ENCODE results near the gene KIF26B. TPM values are rescaled to one million over a fixed set of nuclear protein-coding genes. Genes with fewer than 3 reads are reported as not detected.

The KIF26B gene
- polyA plus RNA-seq, 1 donor (not counting 4 experiments of a cell fraction or from before 2014, with no cell fraction given) = 0.58 TPM

DNA sequence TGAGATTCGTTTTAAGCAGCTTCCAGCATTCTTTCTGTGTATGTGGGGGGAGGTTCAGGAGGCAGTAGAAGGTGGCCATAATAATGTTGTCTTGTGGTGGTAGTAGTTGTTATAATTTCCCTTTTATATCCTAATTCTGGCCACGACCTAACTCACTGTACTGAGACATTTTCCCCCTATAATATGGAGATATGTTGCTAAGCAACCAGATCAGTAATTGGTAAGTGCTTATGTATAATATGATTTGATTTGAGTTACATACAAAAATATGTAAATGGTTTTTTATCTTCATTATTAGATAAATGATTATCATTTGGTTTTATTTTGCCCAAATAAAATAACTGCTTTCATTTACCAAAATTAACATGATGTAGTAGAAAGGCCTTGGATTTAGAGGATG lies 376.2 kb downstream of the KIF26B start:
- Histone ChIP-seq H3K27ac (ENCODE audit: control insufficient read depth, insufficient read depth, low read length) (no peak overlapping the region), H2AFZ (ENCODE audit: control insufficient read depth, low read length) (no peak overlapping the region), H3K9me1 (ENCODE audit: control insufficient read depth, extremely low read depth, insufficient read depth, low read length) (no peaks in the 10 kb centered on the region), H3K4me3 (ENCODE audit: control insufficient read depth in 2 of 3, extremely low read depth in 1 of 3, insufficient read depth in 2 of 3, low read depth in 1 of 3, low read length in 3 of 3) (no peak overlapping the region), H4K20me1 (ENCODE audit: control insufficient read depth, extremely low read depth, insufficient read depth, low read length) (no peaks in the 10 kb centered on the region), H3K27me3 (ENCODE audit: control insufficient read depth, extremely low read depth, insufficient read depth, low read length) (no peaks in the 10 kb centered on the region), H3K4me2 (ENCODE audit: control insufficient read depth, extremely low read depth, insufficient read depth, low read depth, low read length) (no peak overlapping the region), H3K79me2 (ENCODE audit: control insufficient read depth, insufficient read depth, low read length) (no peaks in the 10 kb centered on the region), H3K36me3 (ENCODE audit: control insufficient read depth in 2 of 2, extremely low read depth in 1 of 2, insufficient read depth in 2 of 2, low read length in 2 of 2) (no peaks in the 10 kb centered on the region), H3K4me1 (ENCODE audit: control insufficient read depth, extremely low read depth, insufficient read depth, low read length) (no peaks in the 10 kb centered on the region), H3K9ac (ENCODE audit: control insufficient read depth, extremely low read depth, insufficient read depth, low read length) (no peak overlapping the region), H3K9me3 (ENCODE audit: control insufficient read depth, low read depth, low read length) (no peaks in the 10 kb centered on the region)
- dilution Hi-C loops (cut with MboI; ENCODE audit: extremely low pct_ligation_motif_present, low sequenced_read_pairs) = no loop called here
- DNase-seq (ENCODE audit: low read depth, low spot score) (no peak), FAIRE-seq (no peak)
- TF ChIP-seq EZH2 (IDR thresholded peaks at IDR 0.05; ENCODE audit: low read length) = no peak
- TF ChIP-seq, protein P1, sequence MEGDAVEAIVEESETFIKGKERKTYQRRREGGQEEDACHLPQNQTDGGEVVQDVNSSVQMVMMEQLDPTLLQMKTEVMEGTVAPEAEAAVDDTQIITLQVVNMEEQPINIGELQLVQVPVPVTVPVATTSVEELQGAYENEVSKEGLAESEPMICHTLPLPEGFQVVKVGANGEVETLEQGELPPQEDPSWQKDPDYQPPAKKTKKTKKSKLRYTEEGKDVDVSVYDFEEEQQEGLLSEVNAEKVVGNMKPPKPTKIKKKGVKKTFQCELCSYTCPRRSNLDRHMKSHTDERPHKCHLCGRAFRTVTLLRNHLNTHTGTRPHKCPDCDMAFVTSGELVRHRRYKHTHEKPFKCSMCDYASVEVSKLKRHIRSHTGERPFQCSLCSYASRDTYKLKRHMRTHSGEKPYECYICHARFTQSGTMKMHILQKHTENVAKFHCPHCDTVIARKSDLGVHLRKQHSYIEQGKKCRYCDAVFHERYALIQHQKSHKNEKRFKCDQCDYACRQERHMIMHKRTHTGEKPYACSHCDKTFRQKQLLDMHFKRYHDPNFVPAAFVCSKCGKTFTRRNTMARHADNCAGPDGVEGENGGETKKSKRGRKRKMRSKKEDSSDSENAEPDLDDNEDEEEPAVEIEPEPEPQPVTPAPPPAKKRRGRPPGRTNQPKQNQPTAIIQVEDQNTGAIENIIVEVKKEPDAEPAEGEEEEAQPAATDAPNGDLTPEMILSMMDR (optimal IDR thresholded peaks at IDR 0.05 in 1 of 3, IDR thresholded peaks at IDR 0.05 in 1 of 3, conservative IDR thresholded peaks at IDR 0.05 in 1 of 3; ENCODE audit: extremely low read depth in 1 of 3, insufficient read depth in 2 of 3, low read length in 3 of 3) = no peak

DNA sequence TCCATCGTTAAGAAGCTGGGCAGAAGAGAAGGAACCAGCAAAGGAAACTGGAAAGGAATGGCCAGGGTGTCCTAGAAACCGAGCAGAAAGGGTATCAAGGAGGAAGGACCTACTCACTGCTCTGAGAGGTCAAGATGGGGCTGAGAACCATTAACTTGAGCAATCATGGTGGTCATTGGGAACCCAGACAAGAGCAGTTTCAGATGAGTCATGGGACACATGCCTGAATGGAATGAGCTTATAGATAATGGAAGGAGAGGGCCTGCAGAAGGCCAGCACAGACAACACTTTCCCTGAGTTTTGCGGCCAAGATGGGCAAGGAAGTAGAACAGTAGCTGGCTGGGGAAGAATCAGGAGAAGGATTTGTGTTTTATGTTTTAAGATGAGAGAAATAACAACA lies 383.2 kb downstream of the KIF26B start:
- no peak overlapping the region for H2AFZ ChIP-seq (ENCODE audit: control insufficient read depth, low read length)
- DNase-seq (ENCODE audit: low read depth, low spot score) (no peak), FAIRE-seq (no peak)
- no peak overlapping the region for H3K27ac ChIP-seq (ENCODE audit: control insufficient read depth, insufficient read depth, low read length)
- H3K79me2 ChIP-seq (ENCODE audit: control insufficient read depth, insufficient read depth, low read length) = no peaks in the 10 kb centered on the region
- H3K27me3 ChIP-seq (ENCODE audit: control insufficient read depth, extremely low read depth, insufficient read depth, low read length) = no peaks in the 10 kb centered on the region
- no peak overlapping the region for H3K4me3 ChIP-seq (ENCODE audit: control insufficient read depth in 2 of 3, extremely low read depth in 1 of 3, insufficient read depth in 2 of 3, low read depth in 1 of 3, low read length in 3 of 3)
- dilution Hi-C loops (cut with MboI; ENCODE audit: extremely low pct_ligation_motif_present, low sequenced_read_pairs) = no loop called here
- H3K9me3 ChIP-seq (ENCODE audit: control insufficient read depth, low read depth, low read length) = no peaks in the 10 kb centered on the region
- H3K4me2 ChIP-seq (ENCODE audit: control insufficient read depth, extremely low read depth, insufficient read depth, low read depth, low read length) = no peak overlapping the region
- no peaks in the 10 kb centered on the region for H4K20me1 ChIP-seq (ENCODE audit: control insufficient read depth, extremely low read depth, insufficient read depth, low read length)
- H3K9me1 ChIP-seq (ENCODE audit: control insufficient read depth, extremely low read depth, insufficient read depth, low read length) = no peaks in the 10 kb centered on the region
- TF ChIP-seq, protein P1 (optimal IDR thresholded peaks at IDR 0.05 in 1 of 3, IDR thresholded peaks at IDR 0.05 in 1 of 3, conservative IDR thresholded peaks at IDR 0.05 in 1 of 3; ENCODE audit: extremely low read depth in 1 of 3, insufficient read depth in 2 of 3, low read length in 3 of 3) = no peak
- TF ChIP-seq EZH2 (IDR thresholded peaks at IDR 0.05; ENCODE audit: low read length) = no peak
- peaks cover 0 to 3% of the 10 kb centered on the region in 2 experiments for H3K36me3 ChIP-seq (ENCODE audit: control insufficient read depth in 2 of 2, extremely low read depth in 1 of 2, insufficient read depth in 2 of 2, low read length in 2 of 2)
- H3K9ac ChIP-seq (ENCODE audit: control insufficient read depth, extremely low read depth, insufficient read depth, low read length) = no peak overlapping the region
- H3K4me1 ChIP-seq (ENCODE audit: control insufficient read depth, extremely low read depth, insufficient read depth, low read length) = no peaks in the 10 kb centered on the region
